Dendritic cell treated with granulocyte-macrophage colony-stimulating factor and Interleukin-4, amounts not matched to agents 40 ng/mL and 50 ng/mL, for 4 days (primary cell): ENCODE measurements around the gene TLCD1.
A peak's percentile ranks its signal among the peaks of the same experiment; 100 is the strongest.
"Not testable (repeated sequence)": the region's sequence is repeated elsewhere in the genome, so short reads cannot be mapped to it uniquely, and the experiment has no call there.

ENCODE experiments used
- H3K27ac Mint-ChIP-seq: one replicate; pipeline ENCODE4 v1.8.0; 2022; ENCODE audit warnings: mild to moderate bottlenecking, mixed read lengths
- H3K27me3 Mint-ChIP-seq: one replicate; pipeline ENCODE4 v1.8.0; 2022; ENCODE audit warnings: mild to moderate bottlenecking, mixed read lengths
- H3K36me3 Mint-ChIP-seq: one replicate; pipeline ENCODE4 v1.8.0; 2022; ENCODE audit warnings: low read depth, mixed read lengths
- H3K4me1 Mint-ChIP-seq: one replicate; pipeline ENCODE4 v1.8.0; 2022; ENCODE audit warnings: low read depth, mixed read lengths
- H3K4me3 Mint-ChIP-seq: one replicate; pipeline ENCODE4 v1.8.0; 2022; ENCODE audit warnings: mild to moderate bottlenecking, moderate library complexity, mixed read lengths
- H3K9me3 Mint-ChIP-seq: one replicate; pipeline ENCODE4 v1.8.0; 2022; ENCODE audit warnings: mixed read lengths
- intact Hi-C: fragments of 100-400 bp; cut with micrococcal nuclease; formaldehyde crosslinking; loops from one replicate; pipeline ENCODE4 v1.15.0; 2022

TLCD1 gene

DNA sequence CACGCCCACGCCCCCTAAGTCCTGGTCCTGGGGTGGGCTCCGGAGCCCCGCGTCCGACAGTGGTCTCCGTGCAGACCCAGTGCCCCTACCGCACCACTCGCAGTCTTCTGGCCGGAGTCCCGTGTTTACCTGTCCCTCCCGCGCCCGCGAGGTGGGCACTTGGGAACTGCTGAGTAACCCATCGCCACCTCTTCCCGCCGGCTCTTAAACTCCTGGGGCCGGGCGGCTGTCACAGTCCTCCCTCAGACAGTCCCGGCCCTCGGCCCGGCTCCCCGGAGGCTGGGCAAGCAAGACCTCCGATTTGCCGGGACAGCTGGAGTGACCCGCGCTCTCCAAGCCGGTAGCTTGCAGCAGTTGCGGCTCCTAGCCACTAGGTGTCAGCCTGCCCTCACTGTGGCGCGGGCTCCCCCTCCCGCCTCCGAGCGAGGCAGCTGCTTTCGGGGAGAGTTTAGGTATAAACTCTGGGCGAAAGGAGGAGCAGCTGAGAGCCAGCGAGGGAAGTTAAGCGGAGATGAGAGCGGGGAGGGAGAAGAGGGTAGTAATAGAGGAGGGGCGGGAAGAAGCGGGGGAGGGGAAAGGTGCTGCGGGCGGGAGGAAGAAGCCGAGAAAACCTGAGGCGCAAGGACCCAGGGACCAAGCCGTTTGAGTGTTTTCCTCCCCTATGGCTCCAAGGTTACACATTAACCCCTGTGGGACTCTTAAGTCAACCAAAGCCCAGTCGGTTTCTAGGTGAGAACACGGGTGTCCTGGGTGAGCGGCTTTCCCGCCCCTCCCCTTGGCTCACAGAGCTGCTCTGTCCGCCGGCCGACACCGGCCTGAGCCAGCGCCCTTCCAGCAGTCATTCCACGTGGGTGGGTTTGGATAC is 826 bp upstream of the TLCD1 start:
- peaks cover 2% of the 10 kb centered on the region for H3K27me3 Mint-ChIP-seq
- intact Hi-C loops: loop anchor here (1.0 to 5.0 kb wide), 3 partner anchors 23 to 222 kb away; no protein-coding TSS in a partner anchor
- H3K4me3 Mint-ChIP-seq: peak overlapping the region; percentile 96
- H3K36me3 Mint-ChIP-seq: peaks cover 42% of the 10 kb centered on the region
- peaks cover 55% of the 10 kb centered on the region for H3K4me1 Mint-ChIP-seq
- H3K9me3 Mint-ChIP-seq: no peaks in the 10 kb centered on the region
- peak overlapping the region; percentile 83 for H3K27ac Mint-ChIP-seq

DNA sequence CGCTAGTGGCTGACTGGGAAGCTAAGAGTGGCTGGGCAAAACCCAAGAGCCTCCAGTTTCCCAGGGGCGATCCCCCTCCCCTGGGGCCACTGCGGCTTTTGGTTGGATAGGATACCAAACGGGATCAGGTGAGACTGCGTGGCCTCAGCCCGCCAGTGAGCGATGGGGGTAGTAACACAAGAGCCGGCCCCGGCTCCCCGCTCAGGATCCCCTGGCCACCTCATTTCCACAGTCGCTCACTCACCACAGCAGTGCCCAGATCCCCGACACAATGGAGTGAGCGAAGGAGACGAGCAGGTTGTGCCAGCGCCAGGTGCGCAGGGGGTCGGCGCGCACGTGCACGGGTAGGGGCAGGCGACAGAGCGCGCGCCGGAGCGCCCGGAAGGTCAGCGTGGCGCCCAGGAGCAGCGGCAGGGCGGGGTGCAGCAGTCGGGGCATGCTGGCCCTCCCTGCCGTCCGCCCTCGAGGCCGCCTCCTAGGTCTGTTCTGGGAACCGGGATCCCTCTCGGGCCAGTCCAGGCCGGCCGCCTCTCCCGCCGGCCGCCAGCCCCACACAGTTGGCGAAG is 290 bp downstream of the TLCD1 start:
- peaks cover 53% of the 10 kb centered on the region for H3K36me3 Mint-ChIP-seq
- H3K4me1 Mint-ChIP-seq: peaks cover 65% of the 10 kb centered on the region
- peak overlapping the region; percentile 96 for H3K4me3 Mint-ChIP-seq
- H3K9me3 Mint-ChIP-seq: no peaks in the 10 kb centered on the region
- intact Hi-C loops: loop anchor here (2.0 to 5.0 kb wide), 2 partner anchors 37 to 223 kb away; no protein-coding TSS in a partner anchor
- peaks cover 2% of the 10 kb centered on the region for H3K27me3 Mint-ChIP-seq
- H3K27ac Mint-ChIP-seq: peak overlapping the region; percentile 83

DNA sequence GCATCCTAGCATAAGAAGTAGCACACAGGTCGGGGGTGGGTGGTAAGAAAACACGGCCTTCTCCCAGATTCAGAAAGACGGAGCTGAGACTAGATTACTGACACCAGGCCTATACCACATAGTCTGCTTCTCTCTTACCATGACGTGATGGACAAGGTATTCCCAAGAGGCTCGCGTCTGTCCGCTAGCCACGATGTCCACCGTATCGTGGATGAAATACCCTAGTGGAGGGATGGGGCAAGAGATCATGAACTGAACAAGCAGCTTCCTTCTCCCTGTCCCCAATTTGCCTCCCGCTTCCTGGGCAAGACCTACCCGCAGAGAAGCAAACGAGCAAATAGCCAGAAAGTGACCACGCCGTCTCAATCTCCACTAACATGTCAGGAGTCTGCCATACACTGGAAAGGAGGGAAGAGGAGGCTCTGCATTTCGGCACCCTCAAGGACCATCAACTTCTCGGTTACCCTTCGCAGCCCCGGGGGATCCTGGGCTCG is 820 bp downstream of the TLCD1 start:
- peaks cover 58% of the 10 kb centered on the region for H3K36me3 Mint-ChIP-seq
- H3K27ac Mint-ChIP-seq: peak overlapping the region; percentile 83
- H3K4me3 Mint-ChIP-seq: peak overlapping the region; percentile 96
- peaks cover 70% of the 10 kb centered on the region for H3K4me1 Mint-ChIP-seq
- H3K9me3 Mint-ChIP-seq: no peaks in the 10 kb centered on the region
- H3K27me3 Mint-ChIP-seq: peaks cover 2% of the 10 kb centered on the region
- intact Hi-C loops: loop anchor here (5.0 kb wide), 1 partner anchor 37 kb away; no protein-coding TSS in a partner anchor

DNA sequence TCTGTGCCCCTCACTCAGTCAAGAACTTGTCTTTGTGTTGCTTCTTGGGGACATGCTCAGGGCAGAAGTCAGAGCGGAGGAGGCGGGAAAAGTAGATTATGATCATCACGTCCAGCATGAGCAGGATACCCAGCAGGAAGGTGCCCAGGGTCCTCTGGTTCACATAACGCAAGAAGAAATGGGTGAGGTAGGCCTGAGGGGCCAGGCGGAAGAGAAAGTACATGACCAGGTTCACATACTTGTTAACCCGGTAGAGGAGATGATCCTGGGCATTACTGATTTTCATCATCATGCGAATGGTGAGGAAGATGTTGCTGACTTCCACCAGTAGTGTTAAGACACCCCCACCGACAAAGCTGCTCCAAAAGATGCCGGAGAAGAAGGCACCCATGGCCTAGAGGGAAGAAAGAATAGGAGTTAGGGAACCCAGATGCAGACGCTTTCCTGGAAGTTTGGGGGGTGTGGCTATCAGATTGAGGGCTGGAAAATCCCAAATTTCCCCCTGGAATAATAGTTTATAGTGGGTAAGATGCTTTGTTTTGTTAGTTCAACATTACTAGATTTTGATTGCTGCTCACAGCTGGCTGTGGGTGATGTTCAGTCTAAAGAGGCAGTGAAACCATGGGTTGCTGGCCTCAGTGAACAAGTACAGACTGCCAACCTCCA is 1.4 kb downstream of the TLCD1 start:
- peaks cover 64% of the 10 kb centered on the region for H3K36me3 Mint-ChIP-seq
- peak overlapping the region; percentile 96 for H3K4me3 Mint-ChIP-seq
- H3K27me3 Mint-ChIP-seq: peaks cover 2% of the 10 kb centered on the region
- H3K27ac Mint-ChIP-seq: peak overlapping the region; percentile 28
- intact Hi-C loops: loop anchor here (5.0 kb wide), 1 partner anchor 38 kb away; no protein-coding TSS in a partner anchor
- no peaks in the 10 kb centered on the region for H3K9me3 Mint-ChIP-seq
- H3K4me1 Mint-ChIP-seq: peaks cover 65% of the 10 kb centered on the region

DNA sequence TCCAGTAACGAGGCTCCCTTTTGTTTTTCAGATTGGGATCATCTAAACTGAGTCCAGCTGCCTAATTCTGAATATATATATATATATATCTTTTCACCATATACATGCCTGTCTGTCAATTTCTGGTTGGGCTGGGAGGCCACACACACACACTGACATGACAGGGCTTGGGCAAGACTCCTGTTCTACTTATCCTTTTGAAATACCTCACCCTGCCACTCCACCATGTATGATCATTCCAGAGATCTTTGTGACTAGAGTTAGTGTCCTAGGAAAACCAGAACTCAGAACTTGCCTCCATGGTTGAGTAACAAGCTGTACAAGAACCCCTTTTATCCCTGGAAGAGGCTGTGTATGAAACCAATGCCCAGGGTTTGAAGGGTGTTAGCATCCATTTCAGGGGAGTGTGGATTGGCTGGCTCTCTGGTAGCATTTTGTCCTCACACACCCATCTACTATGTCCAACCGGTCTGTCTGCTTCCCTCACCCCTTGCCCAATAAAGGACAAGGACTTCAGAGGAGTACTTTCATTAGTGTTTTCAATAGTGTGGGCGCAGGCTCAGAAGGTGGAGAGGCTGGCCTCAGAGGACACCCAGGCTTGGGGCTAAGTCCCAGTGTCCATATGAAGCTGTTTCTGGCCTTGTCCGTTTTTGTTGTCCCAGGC is 2.1 kb downstream of the TLCD1 start:
- H3K27me3 Mint-ChIP-seq, H3K9me3 Mint-ChIP-seq, intact Hi-C loops, H3K4me3 Mint-ChIP-seq: not testable (repeated sequence)
- Mint-ChIP-seq H3K4me1 (peaks cover 63% of the 10 kb centered on the region), H3K36me3 (peaks cover 64% of the 10 kb centered on the region), H3K27ac (peak overlapping the region; percentile 28)

DNA sequence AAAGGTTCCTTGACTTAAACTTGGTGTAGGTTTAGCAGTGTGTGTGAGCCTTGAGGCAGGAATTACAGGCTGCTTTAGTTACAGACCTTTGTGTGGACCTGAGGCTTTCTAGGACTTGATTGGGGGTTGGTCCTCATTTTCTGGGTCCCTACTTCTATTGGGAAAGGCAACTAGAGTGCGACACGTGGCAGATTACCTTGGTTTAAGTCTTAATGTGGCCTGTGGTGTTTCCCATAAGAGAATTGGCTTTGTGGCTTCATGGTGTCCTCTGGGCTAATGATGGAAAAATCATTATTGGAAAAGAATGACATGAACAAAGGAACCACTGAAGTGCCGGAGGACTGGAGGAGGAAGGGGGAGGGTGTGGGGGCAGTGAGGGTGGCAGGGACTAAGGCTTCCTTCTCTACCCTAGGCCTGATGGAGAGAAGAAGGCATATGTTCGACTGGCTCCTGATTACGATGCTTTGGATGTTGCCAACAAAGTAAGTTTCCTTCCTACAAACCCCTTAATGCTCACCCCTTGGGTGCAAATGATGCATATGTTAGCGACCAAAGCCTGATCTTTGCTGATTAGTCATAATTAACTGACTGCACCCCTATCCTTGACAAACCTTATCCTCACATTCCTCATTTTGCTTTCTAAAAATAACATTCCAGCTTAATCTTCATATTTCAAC is 2.7 kb downstream of the TLCD1 start:
- H3K36me3 Mint-ChIP-seq: peaks cover 64% of the 10 kb centered on the region
- no peak overlapping the region for H3K4me3 Mint-ChIP-seq
- no peaks in the 10 kb centered on the region for H3K9me3 Mint-ChIP-seq
- peaks cover 2% of the 10 kb centered on the region for H3K27me3 Mint-ChIP-seq
- H3K4me1 Mint-ChIP-seq: peaks cover 67% of the 10 kb centered on the region
- H3K27ac Mint-ChIP-seq: no peak overlapping the region
- intact Hi-C loops: no loop called here

DNA sequence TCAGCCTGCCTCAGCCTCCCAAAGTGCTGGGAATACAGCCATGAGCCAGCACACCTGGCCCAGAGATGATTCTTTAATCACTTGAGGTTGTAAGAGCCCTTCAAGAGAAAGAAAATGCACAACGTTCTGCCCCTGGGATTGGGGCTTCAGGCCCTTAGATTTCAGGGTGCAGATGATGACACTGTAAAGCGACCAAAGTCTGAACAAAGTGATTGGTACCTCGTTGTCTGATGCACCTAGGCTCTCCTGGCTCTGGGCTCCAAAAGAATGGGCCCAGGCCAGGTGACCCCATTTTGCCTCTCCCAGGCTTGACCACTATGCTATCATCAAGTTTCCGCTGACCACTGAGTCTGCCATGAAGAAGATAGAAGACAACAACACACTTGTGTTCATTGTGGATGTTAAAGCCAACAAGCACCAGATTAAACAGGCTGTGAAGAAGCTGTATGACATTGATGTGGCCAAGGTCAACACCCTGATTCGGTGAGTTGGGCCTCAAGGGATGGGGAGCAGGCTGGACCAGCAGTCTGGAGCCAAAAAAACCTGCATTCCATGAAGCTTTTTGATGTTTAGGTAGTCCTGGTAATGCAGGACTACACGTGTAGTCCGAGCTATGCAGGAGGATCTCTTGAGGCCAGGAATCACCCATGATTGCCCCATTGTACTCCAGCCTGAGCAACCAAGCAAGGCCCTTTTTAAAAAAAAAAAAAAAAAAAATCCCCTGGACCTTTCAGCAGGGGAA is 3.4 kb downstream of the TLCD1 start:
- Mint-ChIP-seq H3K27me3 (peaks cover 2% of the 10 kb centered on the region), H3K36me3 (peaks cover 70% of the 10 kb centered on the region), H3K9me3 (no peaks in the 10 kb centered on the region), H3K4me1 (peaks cover 67% of the 10 kb centered on the region), H3K27ac (no peak overlapping the region), H3K4me3 (no peak overlapping the region)
- intact Hi-C loops: no loop called here

DNA sequence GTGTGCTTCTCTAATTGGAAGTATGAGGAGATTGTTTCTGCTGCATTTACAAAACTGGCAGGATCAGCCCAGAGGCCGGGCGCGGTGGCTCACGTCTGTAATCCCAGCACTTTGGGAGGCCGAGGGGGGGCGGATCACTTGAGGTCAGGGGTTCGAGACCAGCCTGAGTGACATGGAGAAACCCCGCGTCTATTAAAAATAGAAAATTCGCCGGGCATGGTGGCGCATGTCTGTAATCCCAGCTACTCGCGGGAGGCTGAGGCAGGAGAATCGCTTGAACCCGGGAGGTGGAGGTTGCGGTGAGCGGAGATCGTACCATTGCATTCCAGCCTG is 5.1 kb downstream of the TLCD1 start:
- H3K9me3 Mint-ChIP-seq, intact Hi-C loops, H3K27me3 Mint-ChIP-seq: not testable (repeated sequence)
- peaks cover 59% of the 10 kb centered on the region for H3K4me1 Mint-ChIP-seq
- H3K4me3 Mint-ChIP-seq: peak overlapping the region; percentile 95
- H3K27ac Mint-ChIP-seq: peak overlapping the region; percentile 91
- peaks cover 63% of the 10 kb centered on the region for H3K36me3 Mint-ChIP-seq

DNA sequence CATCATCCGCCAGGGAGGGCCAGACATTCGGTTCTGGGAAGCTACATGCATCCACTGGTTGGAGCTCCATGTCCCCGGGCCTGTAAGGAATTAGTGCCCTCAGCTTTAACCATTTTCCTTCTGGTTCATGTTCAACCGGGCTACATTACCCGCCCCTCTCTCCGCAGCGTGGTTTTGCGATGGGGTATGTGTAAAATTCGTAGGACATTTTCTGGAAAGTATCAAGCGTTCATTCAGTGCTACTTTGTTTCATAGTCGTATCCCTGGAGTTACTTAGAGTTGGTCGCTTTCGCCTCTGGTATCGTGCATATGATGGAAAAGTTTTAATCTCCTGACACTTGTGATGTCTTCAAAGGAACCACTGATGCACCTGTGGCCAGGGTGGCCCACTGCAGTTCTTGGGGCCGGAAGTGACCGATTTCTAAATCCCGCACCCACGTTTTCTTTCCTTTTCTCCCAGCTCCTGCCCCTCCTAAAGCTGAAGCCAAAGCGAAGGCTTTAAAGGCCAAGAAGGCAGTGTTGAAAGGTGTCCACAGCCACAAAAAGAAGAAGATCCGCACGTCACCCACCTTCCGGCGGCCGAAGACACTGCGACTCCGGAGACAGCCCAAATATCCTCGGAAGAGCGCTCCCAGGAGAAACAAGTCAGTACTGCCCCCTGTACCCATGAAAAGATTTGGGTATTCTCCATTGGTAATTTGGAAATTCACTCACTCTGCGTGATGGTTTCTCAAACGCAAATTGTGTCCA is 5.6 kb downstream of the TLCD1 start:
- peaks cover 60% of the 10 kb centered on the region for H3K4me1 Mint-ChIP-seq
- H3K36me3 Mint-ChIP-seq: peaks cover 68% of the 10 kb centered on the region
- peak overlapping the region; percentile 95 for H3K4me3 Mint-ChIP-seq
- H3K27me3 Mint-ChIP-seq: no peaks in the 10 kb centered on the region
- H3K9me3 Mint-ChIP-seq: no peaks in the 10 kb centered on the region
- H3K27ac Mint-ChIP-seq: peak overlapping the region; percentile 91
- intact Hi-C loops: no loop called here

DNA sequence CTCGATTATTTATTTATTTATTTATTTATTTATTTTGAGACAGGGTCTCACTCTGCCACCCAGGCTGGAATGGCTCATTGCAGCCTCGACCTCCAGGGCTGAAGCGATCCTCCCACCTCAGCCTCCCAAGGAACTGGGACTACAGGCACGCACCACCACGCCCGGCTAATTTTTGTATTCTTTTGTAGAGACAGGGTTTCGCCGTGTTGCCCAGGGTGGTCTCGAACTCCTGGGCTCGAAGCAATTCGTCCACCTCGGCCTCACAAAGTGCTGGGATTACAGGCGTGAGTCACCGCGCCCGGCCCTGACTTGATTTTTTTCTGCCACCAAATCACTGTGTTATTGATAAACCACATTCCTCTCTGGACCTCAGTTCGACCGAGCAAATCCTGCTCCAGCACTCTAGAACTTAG is 7.0 kb downstream of the TLCD1 start:
- no peaks in the 10 kb centered on the region for H3K9me3 Mint-ChIP-seq
- peak overlapping the region; percentile 91 for H3K27ac Mint-ChIP-seq
- peaks cover 52% of the 10 kb centered on the region for H3K4me1 Mint-ChIP-seq
- peaks cover 2% of the 10 kb centered on the region for H3K27me3 Mint-ChIP-seq
- peak overlapping the region; percentile 95 for H3K4me3 Mint-ChIP-seq
- intact Hi-C loops: loop anchor here (5.0 kb wide), 1 partner anchor 72 kb away; the partner anchor contains the start of gene BLTP2
- H3K36me3 Mint-ChIP-seq: peaks cover 69% of the 10 kb centered on the region

DNA sequence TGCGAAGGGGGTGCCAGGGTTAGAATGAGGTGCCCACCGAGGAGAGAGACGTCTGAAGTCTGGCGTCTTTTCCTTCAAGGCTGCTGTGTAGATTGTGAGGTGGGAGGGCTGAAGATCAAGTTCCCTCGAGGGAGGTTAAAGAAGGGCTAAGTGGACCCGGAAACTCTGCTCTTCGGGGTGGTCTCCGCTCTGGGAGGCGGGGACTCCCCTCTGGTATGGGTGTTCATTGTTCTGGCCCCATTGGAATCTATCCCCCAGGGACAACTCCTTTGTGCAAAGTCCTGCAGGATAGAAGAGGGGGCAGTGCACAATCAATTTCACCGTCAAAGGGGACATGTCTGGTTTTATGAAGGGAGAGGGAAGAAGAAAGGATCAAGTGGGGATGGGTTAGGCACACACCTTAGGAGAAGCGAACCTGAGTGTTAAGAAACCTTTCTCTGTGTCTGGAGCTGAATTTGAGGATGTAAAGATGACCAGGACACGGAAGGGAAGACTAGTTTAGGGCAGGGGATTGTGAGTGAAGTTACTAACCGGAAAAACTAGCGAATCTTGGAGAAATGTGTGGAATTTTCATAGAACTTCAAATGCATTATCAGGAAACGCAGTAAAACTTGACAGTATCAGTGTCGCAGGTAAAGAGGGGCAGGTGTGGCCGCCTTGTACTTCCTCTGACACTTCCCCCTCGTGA is 7.6 kb downstream of the TLCD1 start:
- Mint-ChIP-seq H3K27ac (peak overlapping the region; percentile 91), H3K4me3 (peak overlapping the region; percentile 84), H3K9me3 (no peaks in the 10 kb centered on the region), H3K36me3 (peaks cover 68% of the 10 kb centered on the region), H3K4me1 (peaks cover 47% of the 10 kb centered on the region), H3K27me3 (peaks cover 2% of the 10 kb centered on the region)
- intact Hi-C loops: loop anchor here (5.0 kb wide), 1 partner anchor 71 kb away; the partner anchor contains the start of gene BLTP2
